Measurements from ENCODE around the gene ANKS1A.

Gene ANKS1A

GRCh38 chr6:35031611-35032529 lies 142.8 kb downstream of the ANKS1A start:
- DNase-seq (ENCODE audit: low read depth in 1 of 2, low spot score in 1 of 2): no peak
- no peak for TF ChIP-seq JUND (IDR thresholded peaks at IDR 0.05; ENCODE audit: low read depth)
- in situ Hi-C loops (cut with HindIII; ENCODE audit: low pct_unique_long_range_greater_than_20kb, low sequenced_read_pairs): no loop called here

- no peak for TF ChIP-seq JUND (IDR thresholded peaks at IDR 0.05; ENCODE audit: low read depth)
Observed at GRCh38 chr6:35033683-35034082, 144.6 kb downstream of the ANKS1A start.

GRCh38 chr6:35034411-35035191 lies 145.5 kb downstream of the ANKS1A start:
- in situ Hi-C loops (cut with HindIII; ENCODE audit: low pct_unique_long_range_greater_than_20kb, low sequenced_read_pairs): no loop called here
- no peak for TF ChIP-seq JUND (IDR thresholded peaks at IDR 0.05; ENCODE audit: low read depth)
- DNase-seq (ENCODE audit: low read depth in 1 of 2, low spot score in 1 of 2): no peak

More at GRCh38 chr6:35033683-35034082, 144.6 kb downstream of the ANKS1A start:
- DNase-seq (ENCODE audit: low read depth in 1 of 2, low spot score in 1 of 2): no peak
- in situ Hi-C loops (cut with HindIII; ENCODE audit: low pct_unique_long_range_greater_than_20kb, low sequenced_read_pairs): no loop called here

- TF ChIP-seq JUND (IDR thresholded peaks at IDR 0.05; ENCODE audit: low read depth): no peak
- in situ Hi-C loops (cut with HindIII; ENCODE audit: low pct_unique_long_range_greater_than_20kb, low sequenced_read_pairs): no loop called here
- no peak for DNase-seq (ENCODE audit: low read depth in 1 of 2, low spot score in 1 of 2)
Observed at GRCh38 chr6:35035481-35036030, 146.5 kb downstream of the ANKS1A start.

GRCh38 chr6:35036059-35036827 lies 147.2 kb downstream of the ANKS1A start:
- no peak for TF ChIP-seq JUND (IDR thresholded peaks at IDR 0.05; ENCODE audit: low read depth)
- no peak for DNase-seq (ENCODE audit: low read depth in 1 of 2, low spot score in 1 of 2)
- in situ Hi-C loops (cut with HindIII; ENCODE audit: low pct_unique_long_range_greater_than_20kb, low sequenced_read_pairs): no loop called here

GRCh38 chr6:35036828-35037663 lies 148.0 kb downstream of the ANKS1A start:
- no peak for TF ChIP-seq JUND (IDR thresholded peaks at IDR 0.05; ENCODE audit: low read depth)
- no peak for DNase-seq (ENCODE audit: low read depth in 1 of 2, low spot score in 1 of 2)
- in situ Hi-C loops (cut with HindIII; ENCODE audit: low pct_unique_long_range_greater_than_20kb, low sequenced_read_pairs): no loop called here

- no peak for TF ChIP-seq JUND (IDR thresholded peaks at IDR 0.05; ENCODE audit: low read depth)
- in situ Hi-C loops (cut with HindIII; ENCODE audit: low pct_unique_long_range_greater_than_20kb, low sequenced_read_pairs): no loop called here
- no peak for DNase-seq (ENCODE audit: low read depth in 1 of 2, low spot score in 1 of 2)
Observed at GRCh38 chr6:35037664-35038038, 148.6 kb downstream of the ANKS1A start.

GRCh38 chr6:35038076-35038475 lies 149.0 kb downstream of the ANKS1A start:
- in situ Hi-C loops (cut with HindIII; ENCODE audit: low pct_unique_long_range_greater_than_20kb, low sequenced_read_pairs): no loop called here
- no peak for DNase-seq (ENCODE audit: low read depth in 1 of 2, low spot score in 1 of 2)
- no peak for TF ChIP-seq JUND (IDR thresholded peaks at IDR 0.05; ENCODE audit: low read depth)

- in situ Hi-C loops (cut with HindIII; ENCODE audit: low pct_unique_long_range_greater_than_20kb, low sequenced_read_pairs): no loop called here
- DNase-seq (ENCODE audit: low read depth in 1 of 2, low spot score in 1 of 2): no peak
- no peak for TF ChIP-seq JUND (IDR thresholded peaks at IDR 0.05; ENCODE audit: low read depth)
Observed at GRCh38 chr6:35040398-35040797, 151.3 kb downstream of the ANKS1A start.

GRCh38 chr6:35041086-35041861 lies 152.2 kb downstream of the ANKS1A start:
- no peak for TF ChIP-seq JUND (IDR thresholded peaks at IDR 0.05; ENCODE audit: low read depth)
- in situ Hi-C loops (cut with HindIII; ENCODE audit: low pct_unique_long_range_greater_than_20kb, low sequenced_read_pairs): no loop called here
- no peak for DNase-seq (ENCODE audit: low read depth in 1 of 2, low spot score in 1 of 2)

Data from T47D (cell line).